HG02840 (cell line): ENCODE results near the gene FBXO24.

Experiments used
- ATAC-seq: cut with Tn5 transposase; IDR thresholded peaks from one replicate; pipeline ENCODE4 v1.9.1; 2021; ENCODE audit warnings: mild to moderate bottlenecking, moderate library complexity, moderate number of reproducible peaks; ENCODE audit not compliant: unreplicated experiment, low FRiP score

Gene FBXO24

GRCh38 chr7:100585511-100586265, 440 bp upstream of the FBXO24 start, which contains the start of gene LRCH4:
LRCH4 (minus strand) TSS chr7:100586129; CDS start chr7:100586100, 29 bp downstream.
- no peak for ATAC-seq

GRCh38 chr7:100588438-100588837, 2.3 kb downstream of the FBXO24 start:
- no peak for ATAC-seq

GRCh38 chr7:100589341-100589947, 3.3 kb downstream of the FBXO24 start:
- ATAC-seq: no peak

- no peak for ATAC-seq
These were observed 4.1 kb downstream of the FBXO24 start for GRCh38 chr7:100590077-100590737.

GRCh38 chr7:100591596-100591995, 5.5 kb downstream of the FBXO24 start:
- ATAC-seq: no peak

GRCh38 chr7:100595188-100595587, 9.1 kb downstream of the FBXO24 start:
- ATAC-seq: no peak

- ATAC-seq: no peak
These were observed 12.3 kb downstream of the FBXO24 start for GRCh38 chr7:100598425-100598824.

GRCh38 chr7:100599911-100600729, 14.0 kb downstream of the FBXO24 start:
- no peak for ATAC-seq

GRCh38 chr7:100600730-100601038, 14.6 kb downstream of the FBXO24 start:
- no peak for ATAC-seq

- no peak for ATAC-seq
These were observed 17.0 kb downstream of the FBXO24 start for GRCh38 chr7:100602889-100603725.

- ATAC-seq: no peak
These were observed 17.5 kb downstream of the FBXO24 start for GRCh38 chr7:100603726-100604027.

- no peak for ATAC-seq
These were observed 18.2 kb downstream of the FBXO24 start for GRCh38 chr7:100604028-100604975.

- ATAC-seq: no peak
These were observed 19.1 kb downstream of the FBXO24 start for GRCh38 chr7:100604976-100605911.

- ATAC-seq: no peak
These were observed 20.2 kb downstream of the FBXO24 start for GRCh38 chr7:100606313-100606712.

GRCh38 chr7:100607111-100607510, 21.0 kb downstream of the FBXO24 start:
- ATAC-seq: no peak

- no peak for ATAC-seq
These were observed 23.8 kb downstream of the FBXO24 start for GRCh38 chr7:100609958-100610357.

- peak; percentile 90 for ATAC-seq
These were observed 26.0 kb downstream of the FBXO24 start, which contains the start of gene MOSPD3 for GRCh38 chr7:100611983-100612729. MOSPD3 (plus strand) TSS chr7:100612540; CDS start chr7:100612792, 252 bp downstream.
